VCaP (cell line): ENCODE measurements around the gene NKX6-2.

Experiments
- H3K27ac ChIP-seq: fragments of 450-650 bp; 2 replicates; pipeline ENCODE4 v1.5.1; 2017
- CTCF ChIP-seq: fragments of 450-650 bp; conservative IDR thresholded peaks from 2 replicates; pipeline ENCODE4 v1.5.1; 2017; ENCODE audit warnings: mild to moderate bottlenecking, moderate library complexity

Gene NKX6-2

GRCh38 chr10:132806110-132806509 lies 20.2 kb upstream of the NKX6-2 start:
- H3K27ac ChIP-seq: no peak overlapping the region
- TF ChIP-seq CTCF: no peak

- H3K27ac ChIP-seq: no peak overlapping the region
- no peak for TF ChIP-seq CTCF
Observed at GRCh38 chr10:132805599-132805998, 19.7 kb upstream of the NKX6-2 start.

GRCh38 chr10:132804785-132805426 lies 19.0 kb upstream of the NKX6-2 start:
- TF ChIP-seq CTCF: no peak

GRCh38 chr10:132804287-132804686 lies 18.3 kb upstream of the NKX6-2 start:
- TF ChIP-seq CTCF: no peak

More at GRCh38 chr10:132804785-132805426, 19.0 kb upstream of the NKX6-2 start:
- no peak overlapping the region for H3K27ac ChIP-seq

GRCh38 chr10:132803416-132804210 lies 17.7 kb upstream of the NKX6-2 start:
- no peak for TF ChIP-seq CTCF
- H3K27ac ChIP-seq: no peak overlapping the region

More at GRCh38 chr10:132804287-132804686, 18.3 kb upstream of the NKX6-2 start:
- H3K27ac ChIP-seq: no peak overlapping the region

GRCh38 chr10:132802694-132803320 lies 16.9 kb upstream of the NKX6-2 start:
- no peak overlapping the region for H3K27ac ChIP-seq
- no peak for TF ChIP-seq CTCF

- no peak overlapping the region for H3K27ac ChIP-seq
- TF ChIP-seq CTCF: no peak
Observed at GRCh38 chr10:132802048-132802447, 16.1 kb upstream of the NKX6-2 start.
